ENCODE measurements around the gene CLDN19.
"Not testable (repeated sequence)": the region's sequence is repeated elsewhere in the genome, so short reads cannot be mapped to it uniquely, and the experiment has no call there.

CLDN19 gene

GRCh38 chr1:42759114-42759513, 19.1 kb upstream of the CLDN19 start:
- no peak for DNase-seq

- DNase-seq: no peak
These were observed 18.6 kb upstream of the CLDN19 start for GRCh38 chr1:42758641-42759040.

GRCh38 chr1:42757892-42758275, 17.8 kb upstream of the CLDN19 start:
- no peak for DNase-seq

- no peak for DNase-seq
These were observed 17.2 kb upstream of the CLDN19 start for GRCh38 chr1:42756956-42757891.

- DNase-seq: no peak
These were observed 13.0 kb upstream of the CLDN19 start for GRCh38 chr1:42753070-42753469.

GRCh38 chr1:42752284-42752683, 12.2 kb upstream of the CLDN19 start:
- no peak for DNase-seq

GRCh38 chr1:42751511-42752070, 11.6 kb upstream of the CLDN19 start:
- not testable (repeated sequence) for DNase-seq

- DNase-seq: no peak
These were observed 10.0 kb upstream of the CLDN19 start for GRCh38 chr1:42750041-42750440.

- no peak for DNase-seq
These were observed 8.7 kb upstream of the CLDN19 start for GRCh38 chr1:42748461-42749410.

GRCh38 chr1:42748021-42748420, 8.0 kb upstream of the CLDN19 start:
- no peak for DNase-seq

- DNase-seq: peak in 4 of 14 donors; percentile 12 to 31 (median 22)
These were observed 7.1 kb upstream of the CLDN19 start for GRCh38 chr1:42747125-42747524.

- no peak for DNase-seq
These were observed 6.5 kb upstream of the CLDN19 start for GRCh38 chr1:42746436-42747105.

- peak in 1 of 14 donors; percentile 53 for DNase-seq
These were observed 5.8 kb upstream of the CLDN19 start for GRCh38 chr1:42745851-42746250.

- DNase-seq: no peak
These were observed 4.0 kb upstream of the CLDN19 start for GRCh38 chr1:42744148-42744413.

GRCh38 chr1:42743317-42744147, 3.5 kb upstream of the CLDN19 start:
- no peak for DNase-seq

GRCh38 chr1:42742617-42743316, 2.7 kb upstream of the CLDN19 start:
- DNase-seq: no peak

- no peak for DNase-seq
These were observed 2.1 kb upstream of the CLDN19 start for GRCh38 chr1:42742141-42742540.

- DNase-seq: no peak
These were observed 1.7 kb upstream of the CLDN19 start for GRCh38 chr1:42741706-42742105.

- DNase-seq: peak in 3 of 14 donors; percentile 12 to 36 (median 18)
These were observed 980 bp upstream of the CLDN19 start for GRCh38 chr1:42740851-42741580.

- DNase-seq: no peak
These were observed 1.3 kb downstream of the CLDN19 start for GRCh38 chr1:42738678-42739226.

Measured in C1 segment of cervical spinal cord (tissue), 14 donors.